ENCODE results near the gene SLC45A3. TPM values are rescaled to one million over a fixed set of nuclear protein-coding genes. Genes with fewer than 3 reads are reported as not detected.

Gene SLC45A3
- total and polyA plus RNA-seq, 8 donors: 1.6 to 30.1 (median 6.5) TPM

DNA sequence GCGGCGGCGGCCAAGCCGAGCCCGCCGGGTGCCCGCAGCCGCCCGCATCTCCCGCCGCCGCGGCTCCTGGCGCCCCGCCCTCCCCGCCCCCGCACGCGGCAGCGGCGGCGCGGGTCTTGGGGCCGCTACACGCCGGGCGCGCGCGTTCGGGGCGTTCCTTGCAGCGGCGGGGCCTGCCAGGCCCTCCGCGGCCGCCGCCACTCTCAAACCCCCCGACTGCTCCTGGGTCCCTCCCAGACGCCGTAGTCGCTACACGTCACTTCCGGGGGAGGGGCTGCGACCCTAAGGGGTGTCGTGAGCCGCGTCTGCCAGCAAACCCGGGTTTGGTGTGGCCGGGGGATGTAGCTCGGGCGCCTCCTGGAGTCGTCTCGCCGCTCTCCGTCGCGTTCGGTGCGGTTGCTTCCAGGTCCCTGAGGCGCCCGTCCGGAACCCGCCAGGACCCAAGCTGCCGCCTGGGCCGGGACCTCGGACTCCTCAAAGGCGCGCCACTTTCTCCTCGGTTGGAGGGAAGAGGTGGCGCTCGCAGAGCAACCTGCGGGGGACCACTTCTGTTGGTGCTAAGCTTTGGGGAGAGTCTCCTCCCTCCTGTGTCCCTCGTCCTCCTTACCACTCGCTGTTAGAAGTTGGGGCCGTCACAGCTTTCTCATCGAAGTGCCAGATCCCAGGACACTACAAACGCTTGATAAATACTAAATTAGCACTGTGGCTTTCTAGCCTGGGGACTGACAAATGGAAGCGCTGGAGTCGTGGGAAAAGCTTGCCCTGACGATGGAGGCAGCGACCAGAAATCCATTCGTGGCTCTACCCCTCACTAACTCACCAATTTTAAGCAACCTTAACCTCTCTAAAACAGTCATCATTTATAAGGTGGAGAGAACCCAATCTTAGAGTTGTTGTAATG lies 48.3 kb downstream of the SLC45A3 start, which contains the start of gene ELK4:
Gene ELK4, minus strand, starts transcription at position 244 of the 901 bp plus-strand sequence. CDS start 8,129 bp downstream, outside the sequence.
- DNase-seq: peak; percentile 99 to 100
- 0 to 1% (median 1%) methylated on average over 50 to 83 of the region's 83 CpGs for WGBS, 5 donors
- Histone ChIP-seq H3K27me3 (no peaks in the 10 kb centered on the region), H3K4me3 (peak within 1 kb of the TSS; percentile 56 to 83 (median 69)), H3K9me3 (no peaks in the 10 kb centered on the region), H3K36me3 (peaks cover 0 to 3% (median 0%) of the 10 kb centered on the region in 4 donors), H3K27ac (peak within 1 kb of the TSS; percentile 93 to 100 (median 98)), H3K4me1 (peaks cover 18 to 50% (median 32%) of the 10 kb centered on the region in 4 donors)
- intact Hi-C loops (cut with DNase I; ENCODE audit: low total_unique reads): loop anchor here (2.0 kb wide), 1 partner anchor 39 kb away; no protein-coding TSS in a partner anchor
- TF ChIP-seq POLR2A (IDR thresholded peaks at IDR 0.05): peak in 2 of 4 donors; percentile 39 to 67
- TF ChIP-seq EP300 (IDR thresholded peaks at IDR 0.05): no peak
- TF ChIP-seq, protein P1, sequence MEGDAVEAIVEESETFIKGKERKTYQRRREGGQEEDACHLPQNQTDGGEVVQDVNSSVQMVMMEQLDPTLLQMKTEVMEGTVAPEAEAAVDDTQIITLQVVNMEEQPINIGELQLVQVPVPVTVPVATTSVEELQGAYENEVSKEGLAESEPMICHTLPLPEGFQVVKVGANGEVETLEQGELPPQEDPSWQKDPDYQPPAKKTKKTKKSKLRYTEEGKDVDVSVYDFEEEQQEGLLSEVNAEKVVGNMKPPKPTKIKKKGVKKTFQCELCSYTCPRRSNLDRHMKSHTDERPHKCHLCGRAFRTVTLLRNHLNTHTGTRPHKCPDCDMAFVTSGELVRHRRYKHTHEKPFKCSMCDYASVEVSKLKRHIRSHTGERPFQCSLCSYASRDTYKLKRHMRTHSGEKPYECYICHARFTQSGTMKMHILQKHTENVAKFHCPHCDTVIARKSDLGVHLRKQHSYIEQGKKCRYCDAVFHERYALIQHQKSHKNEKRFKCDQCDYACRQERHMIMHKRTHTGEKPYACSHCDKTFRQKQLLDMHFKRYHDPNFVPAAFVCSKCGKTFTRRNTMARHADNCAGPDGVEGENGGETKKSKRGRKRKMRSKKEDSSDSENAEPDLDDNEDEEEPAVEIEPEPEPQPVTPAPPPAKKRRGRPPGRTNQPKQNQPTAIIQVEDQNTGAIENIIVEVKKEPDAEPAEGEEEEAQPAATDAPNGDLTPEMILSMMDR (IDR thresholded peaks at IDR 0.05): peak in 5 of 7 experiments; percentile 52 to 87 (median 72)
- peak; percentile 94 to 99 (median 97) for TF ChIP-seq POLR2AphosphoS5 (IDR thresholded peaks at IDR 0.05)

DNA sequence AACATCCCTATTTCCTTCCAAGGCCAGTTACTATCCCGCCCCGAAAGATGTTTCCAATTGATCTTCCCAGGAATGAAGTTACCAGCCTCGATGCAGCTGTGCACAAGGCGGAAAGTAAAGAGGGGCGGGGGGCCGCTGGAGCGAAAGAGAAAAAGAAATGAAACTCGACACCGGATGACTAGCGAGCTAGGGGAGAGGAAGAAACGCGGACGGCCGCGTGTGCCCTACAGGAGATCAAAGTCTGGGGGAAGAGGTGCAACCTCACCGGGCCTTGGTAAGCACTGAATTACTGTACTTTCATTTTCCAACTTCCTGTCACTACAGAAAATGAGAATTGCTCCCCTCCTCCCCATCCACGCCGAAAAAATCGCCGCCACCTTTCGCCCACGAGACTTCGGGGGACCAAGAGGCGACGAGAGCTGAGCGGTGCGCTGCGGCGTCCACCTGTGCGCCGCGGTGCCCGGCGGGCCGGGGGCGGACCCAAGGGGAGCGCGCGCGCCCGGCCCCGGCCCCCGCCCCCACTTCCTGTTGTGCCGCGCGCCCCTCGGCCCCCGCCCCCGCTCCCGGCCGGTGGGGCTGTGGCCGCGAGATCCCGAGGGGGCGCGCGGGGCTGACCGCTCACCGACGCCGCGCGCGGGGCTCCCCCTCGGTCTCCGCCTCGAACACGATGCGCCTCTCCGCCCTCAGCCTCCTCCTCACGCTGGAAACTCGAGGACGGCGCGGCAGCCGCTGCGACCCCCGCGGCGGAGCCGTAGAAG lies 49.1 kb downstream of the SLC45A3 start:
- 0 to 1% (median 0%) methylated on average over 33 to 81 of the region's 81 CpGs for WGBS, 5 donors
- peaks cover 0 to 4% (median 0%) of the 10 kb centered on the region in 4 donors for H3K36me3 ChIP-seq
- H3K4me3 ChIP-seq: peak overlapping the region; percentile 56 to 83 (median 69)
- DNase-seq: peak; percentile 70 to 93
- H3K4me1 ChIP-seq: peaks cover 18 to 52% (median 35%) of the 10 kb centered on the region in 4 donors
- no peak for TF ChIP-seq POLR2A (IDR thresholded peaks at IDR 0.05)
- TF ChIP-seq POLR2AphosphoS5 (IDR thresholded peaks at IDR 0.05): peak in 1 of 3 donors; percentile 29
- TF ChIP-seq, protein P1 (IDR thresholded peaks at IDR 0.05): peak in 1 of 7 experiments; percentile 7
- intact Hi-C loops (cut with DNase I; ENCODE audit: low total_unique reads): no loop called here
- H3K27me3 ChIP-seq: no peaks in the 10 kb centered on the region
- H3K27ac ChIP-seq: peak overlapping the region; percentile 93 to 100 (median 98)
- H3K9me3 ChIP-seq: no peaks in the 10 kb centered on the region

DNA sequence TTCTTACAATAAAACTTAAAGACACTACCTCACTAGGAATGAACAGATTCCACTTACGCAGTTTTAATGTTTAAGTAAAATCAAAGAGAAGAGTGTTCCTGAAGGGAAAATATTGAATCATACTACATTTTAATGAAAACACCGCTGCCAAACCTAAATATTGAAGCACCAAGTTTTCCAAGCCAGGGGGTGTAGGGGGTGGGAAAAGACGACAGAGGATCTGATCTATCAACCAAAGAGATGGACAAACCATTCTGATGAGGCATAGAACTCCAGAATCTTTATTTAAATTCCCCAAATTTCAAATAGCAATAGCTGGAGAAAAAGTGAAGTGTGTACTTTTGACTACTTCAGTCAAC lies 49.7 kb downstream of the SLC45A3 start:
- Histone ChIP-seq H3K4me1 (peaks cover 18 to 58% (median 40%) of the 10 kb centered on the region in 4 donors), H3K27me3 (no peaks in the 10 kb centered on the region), H3K36me3 (peaks cover 0 to 4% (median under 1%) of the 10 kb centered on the region in 4 donors), H3K9me3 (no peaks in the 10 kb centered on the region), H3K4me3 (peak overlapping the region; percentile 56 to 83 (median 69)), H3K27ac (peak overlapping the region; percentile 93 to 100 (median 98))
- intact Hi-C loops (cut with DNase I; ENCODE audit: low total_unique reads): no loop called here
- no peak for DNase-seq
- TF ChIP-seq EP300 (IDR thresholded peaks at IDR 0.05) (no peak), POLR2AphosphoS5 (IDR thresholded peaks at IDR 0.05) (no peak), POLR2A (IDR thresholded peaks at IDR 0.05) (no peak)
- TF ChIP-seq, protein P1 (IDR thresholded peaks at IDR 0.05): no peak
- WGBS, 5 donors: 3 to 7% (median 7%) methylated on average over 3 of the region's 3 CpGs

DNA sequence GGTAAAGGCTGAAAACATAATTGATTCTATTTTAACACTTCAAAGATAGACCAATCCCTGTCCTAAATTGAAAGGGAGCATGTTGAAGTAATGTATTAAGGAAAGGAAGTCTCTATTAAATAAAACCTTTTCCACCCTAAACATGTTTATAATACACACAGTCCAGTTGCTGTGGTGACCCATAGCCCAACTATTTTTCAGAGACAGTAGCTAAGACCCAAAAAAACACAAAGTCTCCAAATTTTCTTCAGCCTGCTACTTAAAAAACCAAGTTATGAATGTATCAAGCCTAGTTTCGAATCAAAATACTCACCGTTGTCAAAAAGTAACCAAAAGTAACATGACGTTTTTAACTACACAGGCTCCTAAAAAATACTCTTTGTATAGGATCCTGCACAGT lies 50.1 kb downstream of the SLC45A3 start:
- intact Hi-C loops (cut with DNase I; ENCODE audit: low total_unique reads): no loop called here
- DNase-seq: peak in 1 of 2 donors; percentile 70
- no peaks in the 10 kb centered on the region for H3K9me3 ChIP-seq
- peaks cover 0 to 4% (median 2%) of the 10 kb centered on the region in 4 donors for H3K36me3 ChIP-seq
- peak overlapping the region in 4 of 5 donors; percentile 93 to 99 (median 97) for H3K27ac ChIP-seq
- no peak for TF ChIP-seq POLR2A (IDR thresholded peaks at IDR 0.05)
- no peaks in the 10 kb centered on the region for H3K27me3 ChIP-seq
- H3K4me1 ChIP-seq: peaks cover 18 to 61% (median 40%) of the 10 kb centered on the region in 4 donors
- H3K4me3 ChIP-seq: peak overlapping the region in 3 of 4 donors; percentile 56 to 83 (median 62)
- WGBS, 5 donors: 4 to 8% (median 5%) methylated on average over 3 of the region's 3 CpGs

All from stomach (tissue), 9 donors.